Fibroblast of skin of scalp (primary cell): ENCODE data around the gene SCNN1A.
A peak's percentile ranks its signal among the peaks of the same experiment; 100 is the strongest.

Source experiments
- DNase-seq: peaks from one replicate; pipeline ENCODE4 v3.0.0-alpha.2; 2013

Gene SCNN1A

DNA sequence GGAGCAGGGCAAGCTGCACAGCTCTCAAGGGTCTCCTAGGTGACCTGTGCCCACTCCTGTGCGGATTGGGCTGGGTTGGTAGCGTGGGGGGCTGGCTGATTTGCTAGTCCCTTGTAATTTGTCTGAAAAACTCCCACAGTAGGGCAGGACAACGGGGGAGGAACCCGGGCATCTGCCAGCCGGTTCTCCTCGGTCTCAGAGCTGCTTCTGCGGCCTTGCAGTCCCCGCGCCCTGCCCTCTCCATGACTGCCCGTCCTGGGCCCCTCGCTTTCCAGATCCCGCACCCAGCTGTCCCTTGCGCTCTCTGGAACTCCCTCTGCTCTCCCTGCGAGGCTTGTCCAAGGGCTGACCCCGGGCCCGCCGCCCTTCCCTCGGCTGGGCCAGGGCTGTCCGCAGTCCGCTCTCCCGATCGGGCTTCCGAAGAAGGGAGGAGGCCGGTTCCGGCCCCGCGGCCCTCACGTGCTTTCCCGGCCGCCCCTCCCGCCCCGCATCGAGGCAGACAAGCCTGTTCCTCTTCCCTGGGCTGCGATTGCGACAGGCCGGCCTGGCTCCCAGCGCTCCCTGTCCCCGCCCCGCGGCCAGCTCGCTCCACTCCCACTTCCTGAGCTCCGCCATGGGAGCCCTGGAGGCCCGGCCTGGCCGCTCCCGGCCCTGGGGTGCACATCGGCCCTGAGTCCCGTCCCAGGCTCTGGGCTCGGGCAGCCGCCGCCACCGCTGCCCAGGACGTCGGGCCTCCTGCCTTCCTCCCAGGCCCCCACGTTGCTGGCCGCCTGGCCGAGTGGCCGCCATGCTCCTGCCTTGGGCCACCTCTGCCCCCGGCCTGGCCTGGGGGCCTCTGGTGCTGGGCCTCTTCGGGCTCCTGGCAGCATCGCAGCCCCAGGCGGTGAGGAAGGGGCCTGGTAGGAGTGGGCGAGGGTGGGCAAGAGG, 8.5 kb upstream of the SCNN1A start, which contains the start of gene LTBR:
LTBR (plus strand) TSS at position 591 of the 927 bp plus-strand sequence; CDS start at position 788, 197 bp downstream.
- DNase-seq = peak; percentile 93

GRCh38 chr12:6382982-6383381, 7.6 kb upstream of the SCNN1A start:
- DNase-seq = no peak

- DNase-seq = no peak
These were observed 7.0 kb upstream of the SCNN1A start for GRCh38 chr12:6382371-6382770.

GRCh38 chr12:6380141-6381121, 5.1 kb upstream of the SCNN1A start:
- peak; percentile 50 for DNase-seq

DNA sequence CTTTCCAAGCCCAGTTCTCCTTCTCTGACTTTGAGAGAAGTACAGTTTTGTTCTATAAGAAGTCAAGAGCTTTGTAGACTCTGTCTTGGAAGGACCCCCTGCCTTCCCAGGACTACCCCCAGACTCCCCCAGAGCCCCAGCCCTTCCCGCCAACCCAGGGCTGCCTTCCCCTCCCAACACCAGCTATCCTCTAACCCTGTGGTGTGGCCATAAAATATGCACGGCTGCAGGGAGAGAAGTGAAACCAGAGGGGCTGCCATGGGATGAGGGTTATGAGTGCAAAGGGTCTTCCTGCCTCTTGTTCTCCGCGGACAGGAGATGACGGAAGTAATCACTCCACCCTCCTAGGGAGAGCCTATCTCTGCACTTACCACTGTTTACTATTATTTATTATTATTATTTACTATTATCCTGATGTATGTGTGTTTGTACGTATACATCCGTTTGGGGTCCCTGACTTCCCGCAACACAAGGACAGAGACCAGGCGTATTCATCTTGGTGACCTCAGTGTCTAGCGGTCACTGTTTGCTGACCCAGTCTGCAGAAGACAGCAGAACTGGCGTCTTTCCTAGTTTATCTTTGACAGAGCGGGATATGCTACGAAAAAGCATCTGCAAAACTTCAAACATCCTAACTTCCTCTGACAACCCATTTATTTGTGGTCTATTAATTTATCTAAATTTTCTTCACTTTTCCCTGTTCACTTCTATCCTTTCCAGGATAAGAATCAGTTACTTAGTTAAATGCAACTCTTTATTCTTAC, 3.5 kb upstream of the SCNN1A start:
- DNase-seq = no peak

DNA sequence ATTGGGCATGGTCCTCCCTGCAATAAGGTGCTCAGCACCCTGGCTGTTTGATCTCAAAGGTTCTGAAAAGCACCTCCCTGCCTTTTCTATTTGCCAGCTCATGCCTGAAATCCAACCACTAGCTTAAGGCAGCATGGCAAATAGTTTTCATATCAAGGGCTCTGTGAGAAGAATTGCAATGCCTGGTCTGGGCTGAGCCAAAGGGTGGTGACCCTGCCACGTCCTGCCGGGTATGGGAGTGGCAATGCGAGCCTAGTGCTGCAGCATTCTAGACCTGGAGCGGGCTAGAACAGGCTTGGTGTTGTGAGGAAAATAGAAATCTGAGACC, 2.3 kb upstream of the SCNN1A start:
- no peak for DNase-seq

GRCh38 chr12:6376870-6377666, 1.7 kb upstream of the SCNN1A start:
- DNase-seq = no peak

DNA sequence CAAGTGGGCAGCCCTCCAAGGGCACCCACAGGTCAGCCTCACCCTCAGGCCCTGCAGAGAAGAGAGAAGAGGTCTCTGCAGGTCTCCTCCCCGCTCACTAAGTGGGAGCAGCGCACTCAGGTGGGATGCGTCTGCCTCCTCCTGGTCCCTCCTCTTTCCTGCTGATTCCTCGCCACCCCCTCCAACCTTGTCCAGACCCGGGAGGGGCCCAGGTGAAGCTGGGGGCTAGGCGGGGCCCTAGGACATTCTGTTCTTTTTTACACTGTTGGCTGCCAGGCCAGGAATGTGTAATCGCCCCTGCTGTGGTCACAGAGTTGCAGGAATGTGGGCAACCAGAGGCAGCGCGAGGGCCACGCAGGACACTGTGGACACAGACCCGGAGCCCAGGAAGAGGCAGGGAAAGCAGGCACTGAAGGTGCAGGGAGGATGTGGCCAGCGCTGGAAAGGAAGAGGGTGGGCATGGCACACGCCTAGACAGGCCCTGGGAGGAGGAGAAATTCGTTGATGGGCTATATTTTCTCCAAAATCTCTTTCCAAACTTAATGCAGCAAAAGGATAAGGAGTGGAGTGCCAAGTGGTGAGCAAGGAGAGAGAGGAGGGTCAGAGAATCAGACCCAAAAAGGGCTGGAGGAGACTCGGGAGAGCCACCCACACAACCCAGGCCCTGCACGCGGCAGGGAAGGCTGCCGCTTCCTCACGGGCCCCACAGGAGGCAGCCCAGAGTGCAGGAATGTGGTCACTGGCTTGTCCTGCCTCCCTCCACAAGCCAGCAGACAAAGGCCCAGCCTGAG, 911 bp upstream of the SCNN1A start:
- peak; percentile 60 for DNase-seq

- DNase-seq = no peak
These were observed 590 bp downstream of the SCNN1A start for GRCh38 chr12:6374786-6375160.

GRCh38 chr12:6374028-6374785, 1.2 kb downstream of the SCNN1A start:
- DNase-seq = no peak

GRCh38 chr12:6373022-6373787, 2.2 kb downstream of the SCNN1A start:
- DNase-seq = no peak

DNA sequence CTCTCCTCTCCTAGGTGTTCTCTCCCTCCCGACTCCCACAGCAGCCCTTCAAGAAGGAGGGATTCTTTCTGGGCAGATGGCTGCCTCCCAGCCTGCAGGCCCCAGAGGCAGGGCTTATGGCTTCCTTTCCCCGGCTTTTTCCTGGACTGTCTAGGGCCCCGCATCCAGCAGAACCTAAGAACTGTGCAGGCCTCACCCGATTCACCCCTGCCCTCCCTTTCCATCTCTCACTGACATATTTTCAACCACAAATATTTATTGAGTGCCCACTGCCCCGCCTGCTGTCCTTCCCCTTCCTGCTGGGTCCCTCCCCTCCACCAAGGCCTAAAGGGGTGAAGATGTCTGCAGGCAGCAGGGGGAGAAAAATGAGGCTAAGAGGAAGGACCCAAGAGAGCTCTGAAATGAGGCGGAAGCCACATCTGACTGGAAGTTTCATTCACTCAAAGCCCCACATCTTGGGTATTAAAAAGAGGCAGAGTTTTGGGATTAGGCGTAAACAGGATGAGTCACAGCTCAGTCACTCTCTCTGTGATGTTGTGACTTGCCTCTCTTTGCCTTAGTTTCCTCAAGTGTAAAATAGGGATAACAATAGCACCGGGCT, 2.9 kb downstream of the SCNN1A start:
- DNase-seq = peak; percentile 94

- DNase-seq = peak; percentile 19
These were observed 4.2 kb downstream of the SCNN1A start for GRCh38 chr12:6370994-6371754.

GRCh38 chr12:6370576-6370935, 4.8 kb downstream of the SCNN1A start:
- DNase-seq = no peak

DNA sequence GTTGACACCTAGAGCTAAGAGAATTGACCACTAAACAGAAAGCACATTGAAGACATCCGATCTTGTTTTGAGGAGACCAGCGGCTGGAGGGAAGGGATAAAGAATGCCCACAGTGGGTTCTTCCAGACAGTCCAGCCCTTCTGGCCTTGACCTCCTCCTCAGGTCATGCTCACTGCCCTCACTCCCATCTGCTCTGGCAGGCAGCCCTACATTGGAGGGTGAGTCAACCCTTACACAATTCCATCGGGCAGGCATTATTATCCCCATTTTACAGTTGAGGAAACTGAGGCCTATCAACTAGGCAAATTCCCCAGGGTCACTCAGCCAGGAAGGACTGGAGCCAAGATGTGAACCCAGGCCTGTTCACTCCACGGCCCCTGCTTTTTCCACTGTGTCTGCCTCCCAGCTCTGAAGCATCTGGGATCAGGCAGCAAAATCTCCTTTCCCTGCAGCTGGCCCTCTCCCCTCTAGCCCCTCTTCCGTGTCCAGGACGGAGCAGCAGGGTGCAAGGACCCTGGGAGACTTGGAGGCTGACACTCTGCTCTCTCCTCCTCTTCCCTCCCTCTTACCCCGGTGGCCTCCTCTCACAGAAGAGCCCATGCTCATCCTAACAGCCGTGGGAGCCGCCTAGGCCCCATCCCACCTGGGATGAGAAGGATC, 5.3 kb downstream of the SCNN1A start:
- DNase-seq = no peak

GRCh38 chr12:6368906-6369525, 6.3 kb downstream of the SCNN1A start:
- DNase-seq = no peak
